ENCODE measurements around the gene TMEM213.
"Not testable (repeated sequence)": the region's sequence is repeated elsewhere in the genome, so short reads cannot be mapped to it uniquely, and the experiment has no call there.

Gene TMEM213

DNA sequence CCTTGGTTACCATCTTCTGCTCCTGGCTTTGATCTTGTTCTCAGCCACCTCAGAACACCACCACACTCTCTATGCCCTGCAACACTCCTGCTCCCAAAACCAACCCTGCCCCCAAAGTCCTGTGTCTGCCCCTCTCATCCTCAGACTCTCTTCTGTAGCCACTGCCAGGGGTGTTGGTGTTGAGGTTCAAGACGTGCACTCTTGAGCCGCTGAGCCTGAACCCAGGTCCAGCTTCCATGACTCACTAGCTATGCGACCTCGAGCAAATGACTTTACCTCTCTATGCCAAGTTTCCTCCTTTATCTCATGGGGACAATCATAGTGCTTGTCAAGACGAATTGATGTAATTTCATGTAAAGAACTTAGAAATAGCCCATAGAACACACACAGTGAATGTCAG, 1.0 kb downstream of the TMEM213 start:
- no peak for DNase-seq (ENCODE audit: low read depth)

DNA sequence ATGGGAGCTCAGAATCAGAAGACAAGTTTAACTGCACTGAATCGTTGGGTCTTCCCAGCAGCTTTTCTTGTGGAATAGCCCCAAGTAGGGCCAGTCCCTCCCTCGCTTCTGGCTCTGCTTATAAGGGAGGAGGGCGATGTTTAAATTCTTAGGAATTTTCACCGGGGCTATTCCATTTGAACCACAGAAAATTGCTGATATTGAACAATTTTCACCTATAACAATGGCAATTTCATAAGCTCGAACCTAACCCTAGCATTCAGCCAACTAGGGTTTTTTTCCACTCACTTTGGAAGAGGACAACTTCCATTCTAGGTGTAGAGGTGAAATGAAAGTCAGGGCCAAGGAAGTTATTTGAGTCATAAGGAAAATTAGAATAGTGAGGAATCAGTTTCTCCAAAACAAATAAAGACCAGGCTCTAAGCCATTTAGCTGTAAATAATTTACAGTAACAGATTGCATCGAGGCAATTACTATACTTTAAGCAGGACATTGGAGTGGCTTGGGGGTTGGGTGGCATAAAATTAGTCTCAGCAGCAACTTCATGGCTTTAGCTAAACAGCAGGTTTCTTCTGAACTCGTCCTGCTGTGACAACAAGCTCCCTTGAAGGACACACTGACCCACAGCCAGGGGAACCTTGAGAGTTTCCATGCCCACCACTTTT, 1.7 kb downstream of the TMEM213 start:
- no peak for DNase-seq (ENCODE audit: low read depth)

DNA sequence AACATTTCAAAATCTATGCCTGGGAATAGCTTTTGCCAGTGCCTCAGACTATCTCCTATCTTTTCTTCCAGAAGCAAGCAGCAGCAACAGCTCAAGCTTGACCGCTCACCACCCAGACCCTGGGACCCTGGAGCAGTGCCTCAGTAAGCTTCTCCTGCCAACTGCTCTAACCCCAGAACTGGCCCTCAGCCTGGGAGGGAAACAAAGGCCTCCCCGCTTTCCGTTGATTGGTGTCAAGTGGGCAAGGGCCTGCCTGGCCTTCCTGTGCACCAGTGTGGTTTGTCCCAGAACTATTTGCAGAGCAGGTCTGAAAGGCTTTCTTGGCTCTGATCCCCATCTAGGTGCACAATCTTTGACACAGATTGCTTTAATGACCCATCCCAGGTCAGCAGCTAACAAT, 3.5 kb downstream of the TMEM213 start:
- DNase-seq (ENCODE audit: low read depth) = no peak

DNA sequence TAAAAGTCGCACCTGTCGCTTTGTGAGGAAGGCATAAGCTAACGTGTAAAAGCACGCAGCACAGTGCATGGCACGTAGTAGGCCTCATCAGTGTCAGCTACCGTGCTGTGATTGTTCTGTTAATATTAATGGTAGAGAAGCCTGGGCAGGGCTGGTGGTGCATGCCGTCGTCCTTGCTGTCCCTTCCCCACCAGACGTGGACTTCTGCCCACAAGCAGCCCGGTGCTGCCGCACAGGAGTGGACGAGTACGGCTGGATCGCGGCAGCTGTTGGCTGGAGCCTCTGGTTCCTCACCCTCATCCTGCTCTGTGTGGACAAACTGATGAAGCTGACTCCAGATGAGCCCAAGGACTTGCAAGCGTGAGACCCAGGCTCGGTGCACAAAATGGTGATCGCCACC, 4.9 kb downstream of the TMEM213 start:
- DNase-seq (ENCODE audit: low read depth) = no peak

DNA sequence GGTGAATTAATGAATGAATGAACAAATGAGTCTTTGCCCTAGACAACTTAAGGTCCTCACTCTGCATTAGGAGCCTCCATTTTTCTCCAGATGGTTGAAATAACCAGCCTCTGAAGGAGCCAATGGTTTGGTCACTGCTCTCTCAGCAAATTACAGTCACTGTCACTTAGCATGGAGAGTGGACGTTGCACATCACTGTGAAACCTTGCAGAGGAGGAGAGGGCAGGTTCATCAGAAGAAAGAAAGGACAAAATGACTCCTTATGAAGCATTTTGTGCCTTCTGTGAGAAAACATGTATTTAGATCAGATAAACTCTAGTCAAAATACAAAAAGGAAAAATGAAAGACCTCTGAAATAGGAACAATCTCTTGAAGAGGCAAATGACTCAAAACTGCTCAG, 6.8 kb downstream of the TMEM213 start:
- DNase-seq (ENCODE audit: low read depth) = no peak

DNA sequence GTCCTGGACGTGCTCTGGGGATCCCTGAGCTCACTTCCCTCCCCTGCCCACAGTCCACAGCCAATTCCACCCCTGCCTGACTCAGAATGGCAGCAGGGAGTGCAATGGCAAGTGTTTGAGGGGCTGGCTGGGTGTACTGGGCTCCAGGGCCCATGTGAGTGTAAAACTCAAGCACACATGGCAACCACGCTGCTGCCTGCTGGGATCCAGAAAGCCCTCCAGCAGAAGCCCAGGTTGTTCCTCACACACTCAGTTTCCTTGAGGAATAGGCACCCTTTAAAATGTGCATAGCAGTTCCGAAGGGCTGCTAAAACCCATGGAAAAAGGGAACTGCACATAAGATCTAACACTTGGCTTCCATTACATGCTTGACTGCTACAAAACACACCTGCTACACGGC, 11.6 kb downstream of the TMEM213 start:
- DNase-seq (ENCODE audit: low read depth) = no peak

DNA sequence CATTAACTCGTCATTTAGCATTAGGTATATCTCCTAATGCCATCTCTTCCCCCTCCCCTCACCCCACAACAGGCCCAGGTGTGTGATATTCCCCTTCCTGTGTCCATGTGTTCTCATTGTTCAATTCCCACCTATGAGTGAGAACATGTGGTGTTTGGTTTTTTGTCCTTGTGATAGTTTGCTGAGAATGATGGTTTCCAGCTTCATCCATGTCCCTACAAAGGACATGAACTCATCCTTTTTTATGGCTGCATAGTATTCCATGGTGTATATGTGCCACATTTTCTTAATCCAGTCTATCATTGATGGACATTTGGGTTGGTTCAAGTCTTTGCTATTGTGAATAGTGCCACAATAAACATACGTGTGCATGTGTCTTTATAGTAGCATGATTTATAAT, 13.5 kb downstream of the TMEM213 start:
- not testable (repeated sequence) for DNase-seq (ENCODE audit: low read depth)

DNA sequence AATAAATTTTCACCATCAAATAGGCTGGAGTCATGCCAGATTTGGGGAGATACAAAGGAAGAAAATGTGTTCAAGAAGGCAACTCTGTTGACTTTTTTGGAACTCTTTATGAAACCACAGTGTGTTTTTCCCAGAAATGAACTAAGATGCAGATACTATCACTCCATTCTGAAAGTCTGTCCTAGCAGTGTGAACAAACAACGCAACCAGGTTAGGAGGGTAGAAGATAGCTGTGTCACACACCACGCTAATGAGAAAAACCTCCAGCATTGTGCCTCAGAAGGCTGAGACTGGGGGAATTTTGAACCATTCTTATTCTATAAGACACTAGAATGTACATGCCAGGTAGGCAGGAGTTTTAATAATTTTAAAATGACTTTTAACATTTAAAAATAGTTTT, 16.2 kb downstream of the TMEM213 start:
- DNase-seq (ENCODE audit: low read depth) = no peak

DNA sequence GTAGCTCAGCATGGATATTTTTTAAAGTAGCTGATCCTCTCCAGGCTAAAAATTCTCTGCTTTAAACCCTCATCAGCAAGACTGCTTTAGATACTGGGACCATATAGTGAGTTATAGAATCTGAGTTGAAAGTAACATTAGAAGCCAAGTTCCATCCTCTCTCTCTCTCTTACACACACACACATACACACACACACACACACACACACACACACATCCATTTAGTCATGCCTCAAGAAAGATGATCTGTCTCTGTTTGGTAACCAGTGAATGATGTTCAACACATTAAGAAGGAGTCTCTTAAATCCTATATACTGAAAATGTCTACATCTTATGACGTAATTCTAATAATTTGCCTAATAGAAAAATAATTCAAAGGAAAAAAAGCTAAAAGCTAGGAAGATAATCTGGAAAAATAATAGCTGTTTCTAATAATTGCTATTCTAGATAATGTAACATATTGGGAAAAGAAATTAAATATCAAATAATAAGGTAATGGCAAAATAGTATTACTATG, 17.1 kb downstream of the TMEM213 start:
- no peak for DNase-seq (ENCODE audit: low read depth)

DNA sequence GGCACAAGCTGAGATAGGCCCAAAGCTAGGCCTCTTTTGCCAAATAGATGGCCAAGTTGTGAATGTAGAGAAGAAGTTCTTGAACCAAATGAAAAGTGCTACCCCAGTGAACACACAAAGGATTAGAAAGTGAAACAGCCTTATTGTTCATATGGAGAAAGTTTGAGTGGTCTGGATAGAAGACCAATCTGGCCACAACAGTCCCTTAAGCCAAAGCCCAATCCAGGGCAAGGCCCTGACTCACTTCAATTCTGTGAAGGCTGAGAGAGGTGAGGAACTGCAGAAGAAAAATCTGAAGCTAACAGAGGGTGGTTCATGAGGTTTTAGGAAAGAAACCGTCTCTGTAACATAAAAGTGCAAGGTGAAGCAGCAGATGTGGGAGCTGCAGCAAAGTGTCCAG, 18.9 kb downstream of the TMEM213 start:
- DNase-seq (ENCODE audit: low read depth) = no peak

DNA sequence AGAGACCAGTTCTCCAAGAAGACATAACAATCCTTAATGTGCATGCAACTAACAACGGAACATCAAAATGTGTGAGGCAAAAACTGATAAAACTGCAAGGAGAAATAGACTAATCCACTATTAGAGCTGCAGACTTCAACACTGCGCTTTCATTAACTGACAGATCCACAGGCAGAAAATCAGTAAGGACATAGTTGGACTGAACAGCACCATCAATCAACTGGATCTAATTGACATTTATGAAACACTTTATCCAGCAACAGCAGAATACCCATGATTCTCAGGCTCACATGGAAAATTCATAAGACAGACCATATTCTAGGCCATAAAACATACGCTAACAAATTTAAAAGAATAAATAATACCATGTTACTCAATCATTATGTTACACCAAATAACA, 21.8 kb downstream of the TMEM213 start:
- no peak for DNase-seq (ENCODE audit: low read depth)

DNA sequence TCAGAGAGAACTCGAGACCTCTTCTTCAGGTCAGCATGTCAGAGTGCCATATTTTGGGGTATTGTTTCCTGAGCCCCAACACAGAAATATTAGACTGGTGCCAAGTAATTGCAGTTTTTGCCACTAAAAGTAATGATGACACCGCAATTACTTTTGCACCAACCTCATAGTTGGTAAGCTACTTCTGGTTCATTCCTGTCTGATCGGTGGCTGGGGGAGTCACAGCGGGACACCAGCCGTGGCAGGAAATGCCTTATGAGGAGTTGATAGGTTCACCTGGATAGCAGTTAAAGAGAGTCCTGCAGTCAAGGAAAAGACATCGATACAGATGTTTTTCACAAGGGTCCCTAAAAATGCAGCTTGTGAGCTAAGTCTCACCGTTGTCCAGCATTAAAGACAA, 24.1 kb downstream of the TMEM213 start:
- no peak for DNase-seq (ENCODE audit: low read depth)

DNA sequence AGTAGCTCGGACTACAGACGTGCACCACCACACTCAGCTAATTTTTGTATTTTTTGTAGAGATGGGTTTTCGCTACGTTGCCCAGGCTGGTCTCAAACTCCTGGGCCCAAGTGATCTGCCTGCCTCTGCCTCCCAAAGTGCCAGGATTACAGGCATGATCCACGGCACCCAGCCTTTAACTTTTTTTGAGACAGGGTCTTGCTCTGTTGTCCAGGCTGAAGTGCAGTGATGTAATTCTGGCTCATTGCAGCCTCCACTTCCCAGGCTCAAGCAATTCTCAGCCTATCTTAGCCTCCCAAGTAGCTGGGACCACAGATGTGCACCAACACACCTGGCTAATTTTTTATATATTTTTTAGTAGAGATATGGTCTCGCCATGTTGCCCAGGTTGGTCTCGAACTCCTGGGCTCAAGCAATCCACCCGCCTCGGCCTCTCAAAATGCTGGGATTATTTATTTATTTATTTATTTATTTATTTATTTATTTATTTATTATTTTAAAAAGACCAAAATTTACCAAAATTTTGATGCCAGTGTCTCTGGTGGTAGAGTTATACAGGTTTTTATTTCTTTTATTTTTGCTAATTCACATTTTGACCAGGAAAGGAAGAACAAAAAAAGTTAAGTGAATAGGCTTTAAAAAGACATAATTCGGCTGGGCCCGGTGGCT, 25.2 kb downstream of the TMEM213 start:
- no peak for DNase-seq (ENCODE audit: low read depth)

DNA sequence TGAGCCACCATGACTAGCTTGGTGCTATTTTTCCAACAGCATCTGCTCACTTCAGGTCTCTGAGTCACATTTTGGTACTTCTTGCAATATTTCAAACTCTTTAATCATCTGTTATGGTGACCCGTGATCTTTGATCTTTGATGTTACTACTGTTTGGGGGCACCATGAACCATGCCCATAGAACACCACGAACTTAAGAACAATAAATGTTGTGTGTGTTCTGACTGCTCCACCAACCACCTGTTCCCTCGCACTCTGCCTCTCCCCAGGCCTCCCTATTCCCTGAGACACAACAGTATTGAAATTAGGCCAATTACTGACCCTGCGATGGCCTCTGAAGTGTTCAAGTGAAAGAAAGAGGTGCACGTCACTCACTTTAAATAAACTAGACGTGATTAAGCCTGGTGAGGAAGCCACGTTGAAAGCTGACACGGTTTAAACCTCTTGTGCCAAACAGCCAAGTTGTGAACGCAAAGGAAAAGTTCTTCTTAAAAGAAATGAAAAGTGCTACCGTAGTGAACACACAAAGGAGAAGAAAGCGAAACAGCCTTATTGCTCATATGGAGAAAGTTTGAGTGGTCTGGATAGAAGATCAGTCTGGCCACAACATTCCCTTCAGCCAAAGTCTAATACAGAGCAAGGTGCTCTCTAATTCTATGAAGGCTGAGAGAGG, 27.4 kb downstream of the TMEM213 start:
- no peak for DNase-seq (ENCODE audit: low read depth)

DNA sequence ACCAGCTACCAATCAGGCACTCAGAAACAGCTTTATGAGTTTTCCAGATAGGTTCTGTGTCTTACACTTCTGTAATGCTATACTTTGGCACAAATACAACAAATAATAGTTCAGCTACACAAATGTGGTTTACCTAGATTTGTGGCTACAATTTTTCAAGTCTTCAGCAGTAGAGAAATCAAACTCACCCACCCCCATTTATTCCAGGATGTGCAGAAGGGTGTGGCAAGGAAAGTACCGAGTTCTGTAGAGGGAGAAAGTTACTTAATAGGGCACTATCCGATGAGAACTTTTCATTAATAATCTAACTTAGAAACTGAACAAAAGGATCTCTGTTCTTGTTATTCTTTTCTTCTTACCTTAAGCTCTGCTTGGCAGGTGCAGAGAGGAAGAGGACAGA, 30.5 kb downstream of the TMEM213 start:
- DNase-seq (ENCODE audit: low read depth) = no peak

DNA sequence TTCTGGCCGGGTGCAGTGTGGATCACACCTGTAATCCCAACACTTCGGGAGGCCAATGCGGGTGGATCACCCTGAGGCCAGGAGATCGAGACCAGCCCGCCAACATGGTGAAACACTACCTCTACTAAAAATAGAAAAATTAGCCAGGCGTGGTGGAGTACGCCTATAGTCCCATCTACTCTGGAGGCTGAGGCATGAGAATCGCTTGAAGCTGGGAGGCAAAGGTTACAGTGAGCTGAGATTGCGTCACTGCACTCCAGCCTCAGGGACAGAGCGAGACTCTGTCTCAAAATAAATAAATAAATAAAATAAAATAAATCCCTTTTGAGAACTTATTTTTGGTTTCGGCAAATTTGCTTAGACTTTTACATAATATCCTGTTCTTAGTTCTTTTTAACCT, 31.5 kb downstream of the TMEM213 start:
- no peak for DNase-seq (ENCODE audit: low read depth)

DNA sequence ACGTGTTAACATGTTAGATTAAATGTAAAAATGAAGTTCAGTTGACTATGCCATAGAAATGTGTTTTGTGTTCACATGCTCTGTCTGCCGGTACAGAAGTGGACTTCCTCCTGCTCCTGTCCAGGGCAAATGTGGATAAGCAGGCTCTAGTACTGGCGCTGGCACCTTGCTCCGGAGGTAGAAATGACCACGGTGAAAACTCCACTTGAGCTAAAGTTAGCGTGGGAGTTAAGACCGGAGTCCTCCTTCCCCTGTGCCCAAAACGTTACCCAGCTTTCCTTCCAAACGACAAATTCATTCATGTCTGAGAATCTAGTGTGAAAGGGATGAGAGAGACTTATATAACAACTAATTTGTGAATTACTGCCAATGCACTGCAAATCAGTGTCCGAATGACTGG, 35.2 kb downstream of the TMEM213 start:
- DNase-seq (ENCODE audit: low read depth) = no peak

DNA sequence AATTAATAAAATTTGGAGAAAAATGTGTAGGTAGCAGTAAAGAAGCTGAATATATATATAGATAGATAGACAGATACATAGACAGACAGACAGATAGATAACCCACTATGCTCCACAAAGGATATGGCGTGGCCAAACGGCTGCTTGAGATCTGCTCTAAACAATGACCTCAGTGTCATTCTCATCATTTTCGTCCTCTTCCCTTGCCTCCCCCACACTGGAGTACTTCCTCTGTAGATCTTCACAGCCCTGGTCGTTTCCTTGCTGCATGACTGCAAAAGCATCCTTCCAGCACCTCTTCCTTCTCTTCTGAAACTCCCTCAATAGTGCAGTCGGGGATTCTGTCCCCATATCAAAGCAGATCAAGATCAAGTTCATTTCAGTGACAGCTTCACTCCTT, 35.8 kb downstream of the TMEM213 start:
- no peak for DNase-seq (ENCODE audit: low read depth)

DNA sequence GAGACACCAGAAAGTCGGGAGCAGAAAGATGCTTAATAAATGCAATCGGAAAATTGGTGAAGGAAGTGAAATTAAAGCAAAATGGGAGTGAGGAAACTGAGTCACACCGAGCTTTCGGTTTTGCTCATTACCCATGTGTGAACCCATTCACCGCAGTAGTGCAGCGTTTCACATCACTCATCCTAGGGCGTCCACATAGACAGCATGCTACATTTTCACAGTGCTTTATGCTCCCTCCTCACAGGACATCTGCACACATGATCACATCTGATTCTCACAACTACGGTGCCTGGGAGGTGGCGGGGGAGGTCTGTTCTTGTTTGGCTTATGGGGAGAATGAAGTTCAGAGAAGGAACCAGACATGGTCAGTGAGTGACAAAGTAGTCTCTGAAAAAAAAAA, 36.8 kb downstream of the TMEM213 start:
- no peak for DNase-seq (ENCODE audit: low read depth)

DNA sequence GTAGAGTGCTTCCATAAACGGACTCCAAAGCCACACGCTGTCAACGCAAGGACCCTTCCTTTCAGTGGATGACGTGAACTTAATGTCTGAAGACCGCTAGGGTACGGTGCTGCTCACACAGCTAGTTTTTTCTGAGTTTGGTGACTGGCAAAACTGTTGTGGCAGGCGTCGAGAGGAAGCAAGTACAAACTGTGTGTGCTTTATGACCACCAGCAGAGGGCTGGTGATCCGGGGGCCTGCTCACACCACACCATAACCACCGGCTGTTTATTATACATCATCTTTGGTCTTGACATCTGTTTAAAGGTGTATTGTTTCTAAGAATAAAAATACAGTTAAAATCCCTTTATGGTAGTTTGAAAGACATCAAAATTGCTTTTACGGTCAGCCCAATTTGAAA, 37.3 kb downstream of the TMEM213 start:
- DNase-seq (ENCODE audit: low read depth) = no peak

DNA sequence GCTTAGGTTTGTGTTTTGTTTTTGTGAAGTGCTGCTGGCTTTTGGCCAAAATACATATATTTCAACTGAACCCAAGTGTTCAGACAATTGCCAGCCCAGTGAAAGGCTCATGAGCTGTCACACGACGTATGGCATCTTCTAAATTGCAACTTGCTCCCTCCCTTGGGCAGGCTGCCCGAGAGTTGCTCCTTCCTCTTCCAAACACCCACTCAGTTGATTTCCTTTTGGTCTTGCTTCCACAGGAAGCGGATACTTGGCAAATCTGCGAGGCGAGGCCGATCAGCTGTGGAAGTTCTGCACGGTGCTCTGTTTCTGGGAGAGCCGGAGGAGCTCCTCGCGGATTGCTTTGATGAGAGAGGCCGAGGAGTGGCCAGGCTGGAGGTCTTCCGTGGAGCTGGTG, 39.8 kb downstream of the TMEM213 start:
- no peak for DNase-seq (ENCODE audit: low read depth)

DNA sequence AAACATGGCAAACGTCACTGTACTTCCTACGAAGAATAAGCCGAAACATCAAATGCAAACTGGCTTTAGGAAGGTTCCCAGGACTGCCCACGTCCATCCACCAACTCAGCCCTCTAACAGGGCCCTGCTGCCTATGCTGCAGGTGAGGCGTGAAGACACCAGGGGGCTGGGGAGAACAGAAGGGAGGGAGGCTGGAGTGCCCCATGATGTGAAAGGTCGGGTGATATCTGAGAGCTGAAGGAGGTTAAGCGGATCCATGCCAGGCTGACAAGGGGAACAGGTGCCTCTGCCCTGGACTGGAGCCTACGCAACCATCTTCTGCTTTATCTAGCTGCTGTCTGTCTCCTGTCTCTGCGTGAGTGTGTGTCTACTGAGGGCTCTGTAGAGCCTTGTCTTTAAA, 40.4 kb downstream of the TMEM213 start:
- DNase-seq (ENCODE audit: low read depth) = no peak

DNA sequence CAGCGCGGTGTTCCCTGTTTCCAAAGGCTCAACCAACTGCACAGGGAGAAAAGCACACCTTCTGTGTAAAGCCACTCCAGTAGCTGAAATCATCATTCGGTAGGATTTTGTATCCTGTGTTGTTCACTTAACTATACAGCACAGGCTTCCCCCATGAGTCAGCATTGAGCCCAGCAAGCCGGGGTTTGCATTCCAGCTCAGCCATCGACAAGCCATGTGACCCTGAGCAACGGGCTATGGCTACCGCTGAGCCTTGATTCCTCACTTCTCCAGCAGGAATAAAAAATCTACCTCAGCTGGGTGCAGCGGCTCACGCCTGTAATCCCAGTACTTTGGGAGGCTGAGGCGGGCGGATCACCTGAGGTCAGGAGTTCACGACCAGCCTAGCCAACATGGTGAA, 44.3 kb downstream of the TMEM213 start:
- no peak for DNase-seq (ENCODE audit: low read depth)
